Measurements from ENCODE around the gene CYP19A1. TPM values are rescaled to one million over a fixed set of nuclear protein-coding genes. Genes with fewer than 3 reads are reported as not detected.
A peak's percentile ranks its signal among the peaks of the same experiment; 100 is the strongest.

CYP19A1 gene
- total RNA-seq, 1 experiment from 2014 or later, result 0.77 TPM

DNA sequence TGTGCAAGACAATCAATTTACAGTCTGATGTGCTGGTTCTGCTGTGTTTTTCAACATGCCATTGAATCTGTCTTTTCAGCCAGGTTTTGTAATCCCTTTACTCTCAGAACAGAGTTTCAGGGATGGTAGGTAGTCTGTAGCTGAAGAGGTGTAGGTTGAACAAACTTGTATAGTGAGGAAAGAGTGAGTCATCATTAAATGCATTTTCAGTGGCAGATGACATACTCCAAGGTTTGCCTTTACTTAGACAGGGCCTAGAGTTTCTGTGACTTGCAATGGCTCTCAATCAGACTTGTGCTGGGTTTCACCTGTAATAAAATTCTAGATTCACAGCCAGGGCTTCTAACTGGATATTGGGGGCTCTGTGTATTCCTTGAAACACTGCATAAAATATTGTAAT lies 94.6 kb downstream of the CYP19A1 start:
- TF ChIP-seq, protein P1, sequence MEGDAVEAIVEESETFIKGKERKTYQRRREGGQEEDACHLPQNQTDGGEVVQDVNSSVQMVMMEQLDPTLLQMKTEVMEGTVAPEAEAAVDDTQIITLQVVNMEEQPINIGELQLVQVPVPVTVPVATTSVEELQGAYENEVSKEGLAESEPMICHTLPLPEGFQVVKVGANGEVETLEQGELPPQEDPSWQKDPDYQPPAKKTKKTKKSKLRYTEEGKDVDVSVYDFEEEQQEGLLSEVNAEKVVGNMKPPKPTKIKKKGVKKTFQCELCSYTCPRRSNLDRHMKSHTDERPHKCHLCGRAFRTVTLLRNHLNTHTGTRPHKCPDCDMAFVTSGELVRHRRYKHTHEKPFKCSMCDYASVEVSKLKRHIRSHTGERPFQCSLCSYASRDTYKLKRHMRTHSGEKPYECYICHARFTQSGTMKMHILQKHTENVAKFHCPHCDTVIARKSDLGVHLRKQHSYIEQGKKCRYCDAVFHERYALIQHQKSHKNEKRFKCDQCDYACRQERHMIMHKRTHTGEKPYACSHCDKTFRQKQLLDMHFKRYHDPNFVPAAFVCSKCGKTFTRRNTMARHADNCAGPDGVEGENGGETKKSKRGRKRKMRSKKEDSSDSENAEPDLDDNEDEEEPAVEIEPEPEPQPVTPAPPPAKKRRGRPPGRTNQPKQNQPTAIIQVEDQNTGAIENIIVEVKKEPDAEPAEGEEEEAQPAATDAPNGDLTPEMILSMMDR (IDR thresholded peaks at IDR 0.05; ENCODE audit: insufficient read depth in 1 of 2, low read depth in 1 of 2, low read length in 1 of 2, severe bottlenecking in 1 of 2, unreplicated experiment in 1 of 2), result no peak
- intact Hi-C loops (cut with micrococcal nuclease; ENCODE audit: unreplicated experiment), result no loop called here
- Mint-ChIP-seq H3K27me3 (ENCODE audit: insufficient read depth, unreplicated experiment) (no peaks in the 10 kb centered on the region), H3K27ac (ENCODE audit: unreplicated experiment) (no peak overlapping the region), H3K36me3 (ENCODE audit: insufficient read depth, unreplicated experiment) (no peaks in the 10 kb centered on the region), H3K9me3 (ENCODE audit: unreplicated experiment) (peaks cover 7% of the 10 kb centered on the region), H3K4me3 (ENCODE audit: unreplicated experiment) (no peak overlapping the region), H3K4me1 (ENCODE audit: low read depth, unreplicated experiment) (peaks cover 6% of the 10 kb centered on the region)
- no peaks in the 10 kb centered on the region for H3K36me3 ChIP-seq (ENCODE audit: control insufficient read depth, insufficient read depth, low read length)
- H3K9me3 ChIP-seq, result no peaks in the 10 kb centered on the region
- H3K4me1 ChIP-seq, result no peaks in the 10 kb centered on the region
- no peaks in the 10 kb centered on the region for H3K27me3 ChIP-seq (replicated peaks; ENCODE audit: control insufficient read depth, insufficient read depth, low read length)
- BruUV-seq (replicated peaks), result no TSS peak
- POLR2A ChIA-PET, result no interaction called here
- no peak for DNase-seq
- CTCF ChIA-PET, result no interaction called here
- no peak overlapping the region for H3K4me3 ChIP-seq (ENCODE audit: low read depth, low read length)

DNA sequence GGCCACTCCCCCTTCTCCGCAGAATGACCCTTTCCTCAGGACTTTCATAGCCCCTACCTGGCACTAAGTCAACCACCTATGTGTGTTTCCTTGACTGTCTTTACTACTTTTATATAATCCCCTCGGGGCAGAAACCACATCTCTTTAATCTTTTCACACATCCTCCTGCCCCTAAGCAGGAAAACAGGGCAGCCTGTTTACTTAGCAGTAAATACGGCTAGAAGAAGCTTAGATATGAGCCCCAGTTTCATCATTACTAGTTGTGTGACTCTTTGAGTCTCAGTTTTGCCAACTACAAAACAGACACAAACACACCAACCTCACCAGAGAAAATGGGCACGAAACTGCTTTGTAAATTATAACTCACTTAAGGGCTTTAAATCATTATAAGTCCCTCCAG lies 98.3 kb downstream of the CYP19A1 start:
- ChIA-PET POLR2A (interaction anchor here (0.5 kb wide), 1 partner anchor 120 kb away, joined by 3 read pairs; no protein-coding TSS in a partner anchor), CTCF (interaction anchor here (2.5 kb wide), 1 partner anchor 10 kb away, joined by 9 read pairs; no protein-coding TSS in a partner anchor)
- Mint-ChIP-seq H3K36me3 (ENCODE audit: insufficient read depth, unreplicated experiment) (no peaks in the 10 kb centered on the region), H3K4me1 (ENCODE audit: low read depth, unreplicated experiment) (peaks cover 6% of the 10 kb centered on the region), H3K4me3 (ENCODE audit: unreplicated experiment) (no peak overlapping the region), H3K27me3 (ENCODE audit: insufficient read depth, unreplicated experiment) (no peaks in the 10 kb centered on the region), H3K9me3 (ENCODE audit: unreplicated experiment) (no peaks in the 10 kb centered on the region), H3K27ac (ENCODE audit: unreplicated experiment) (no peak overlapping the region)
- BruUV-seq (replicated peaks), result no TSS peak
- no peaks in the 10 kb centered on the region for H3K27me3 ChIP-seq (replicated peaks; ENCODE audit: control insufficient read depth, insufficient read depth, low read length)
- no peaks in the 10 kb centered on the region for H3K36me3 ChIP-seq (ENCODE audit: control insufficient read depth, insufficient read depth, low read length)
- no peaks in the 10 kb centered on the region; the same call in 1 of the 2 replicates for H3K4me1 ChIP-seq
- TF ChIP-seq, protein P1 (IDR thresholded peaks at IDR 0.05; ENCODE audit: insufficient read depth in 1 of 2, low read depth in 1 of 2, low read length in 1 of 2, severe bottlenecking in 1 of 2, unreplicated experiment in 1 of 2), result no peak
- no peaks in the 10 kb centered on the region for H3K9me3 ChIP-seq
- intact Hi-C loops (cut with micrococcal nuclease; ENCODE audit: unreplicated experiment), result no loop called here
- DNase-seq, result peak in 1 of 2 experiments; percentile 3
- no peak overlapping the region for H3K4me3 ChIP-seq (ENCODE audit: low read depth, low read length)

DNA sequence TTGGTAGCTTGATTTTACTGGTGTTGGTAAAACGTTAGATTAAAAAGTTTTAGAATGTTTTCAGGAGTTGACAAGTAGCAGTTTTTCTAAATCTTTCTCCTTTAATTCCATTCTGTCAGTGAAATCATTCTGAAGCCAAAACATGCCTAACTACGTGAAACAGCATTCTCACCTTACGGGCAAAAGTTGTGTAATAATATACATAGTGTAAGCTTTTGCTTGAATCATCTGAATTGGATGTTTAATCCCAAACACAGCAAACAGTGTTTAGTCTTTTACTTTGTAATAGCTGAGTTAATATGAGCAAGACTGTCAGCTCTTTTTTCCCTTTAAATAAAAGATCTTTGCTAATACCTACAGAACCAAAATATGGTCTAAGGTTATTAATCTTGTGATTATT lies 100.6 kb downstream of the CYP19A1 start:
- ChIA-PET CTCF (no interaction called here), POLR2A (no interaction called here)
- no peaks in the 10 kb centered on the region for H3K9me3 ChIP-seq
- H3K36me3 ChIP-seq (ENCODE audit: control insufficient read depth, insufficient read depth, low read length), result no peaks in the 10 kb centered on the region
- no TSS peak for BruUV-seq (replicated peaks)
- H3K4me1 ChIP-seq, result no peaks in the 10 kb centered on the region; the same call in 1 of the 2 replicates
- Mint-ChIP-seq H3K27me3 (ENCODE audit: insufficient read depth, unreplicated experiment) (no peaks in the 10 kb centered on the region), H3K9me3 (ENCODE audit: unreplicated experiment) (no peaks in the 10 kb centered on the region), H3K4me1 (ENCODE audit: low read depth, unreplicated experiment) (peaks cover 6% of the 10 kb centered on the region), H3K27ac (ENCODE audit: unreplicated experiment) (no peak overlapping the region), H3K4me3 (ENCODE audit: unreplicated experiment) (no peak overlapping the region), H3K36me3 (ENCODE audit: insufficient read depth, unreplicated experiment) (no peaks in the 10 kb centered on the region)
- intact Hi-C loops (cut with micrococcal nuclease; ENCODE audit: unreplicated experiment), result no loop called here
- TF ChIP-seq, protein P1 (IDR thresholded peaks at IDR 0.05; ENCODE audit: insufficient read depth in 1 of 2, low read depth in 1 of 2, low read length in 1 of 2, severe bottlenecking in 1 of 2, unreplicated experiment in 1 of 2), result no peak
- DNase-seq, result no peak
- H3K4me3 ChIP-seq (ENCODE audit: low read depth, low read length), result no peak overlapping the region
- no peaks in the 10 kb centered on the region for H3K27me3 ChIP-seq (replicated peaks; ENCODE audit: control insufficient read depth, insufficient read depth, low read length)

Data from Caco-2 (cell line).